Measurements from ENCODE around the gene GAMT.

- no peak for TF ChIP-seq POLR2A (IDR thresholded peaks at IDR 0.05; ENCODE audit: low read length)
- TF ChIP-seq GATA1 (IDR thresholded peaks at IDR 0.05; ENCODE audit: low read depth, low read length), result no peak
These were observed 2.3 kb downstream of the GAMT start for GRCh38 chr19:1399079-1399478.

Data from erythroblast (primary cell).